GM18517 (cell line): ENCODE measurements around the gene RRN3.
"Not testable (repeated sequence)": the region's sequence is repeated elsewhere in the genome, so short reads cannot be mapped to it uniquely, and the experiment has no call there.

ENCODE experiments used
- ATAC-seq: cut with Tn5 transposase; IDR thresholded peaks from one replicate; pipeline ENCODE4 v1.9.1; 2021; ENCODE audit warnings: mild to moderate bottlenecking, moderate library complexity; ENCODE audit not compliant: unreplicated experiment

Gene RRN3

DNA sequence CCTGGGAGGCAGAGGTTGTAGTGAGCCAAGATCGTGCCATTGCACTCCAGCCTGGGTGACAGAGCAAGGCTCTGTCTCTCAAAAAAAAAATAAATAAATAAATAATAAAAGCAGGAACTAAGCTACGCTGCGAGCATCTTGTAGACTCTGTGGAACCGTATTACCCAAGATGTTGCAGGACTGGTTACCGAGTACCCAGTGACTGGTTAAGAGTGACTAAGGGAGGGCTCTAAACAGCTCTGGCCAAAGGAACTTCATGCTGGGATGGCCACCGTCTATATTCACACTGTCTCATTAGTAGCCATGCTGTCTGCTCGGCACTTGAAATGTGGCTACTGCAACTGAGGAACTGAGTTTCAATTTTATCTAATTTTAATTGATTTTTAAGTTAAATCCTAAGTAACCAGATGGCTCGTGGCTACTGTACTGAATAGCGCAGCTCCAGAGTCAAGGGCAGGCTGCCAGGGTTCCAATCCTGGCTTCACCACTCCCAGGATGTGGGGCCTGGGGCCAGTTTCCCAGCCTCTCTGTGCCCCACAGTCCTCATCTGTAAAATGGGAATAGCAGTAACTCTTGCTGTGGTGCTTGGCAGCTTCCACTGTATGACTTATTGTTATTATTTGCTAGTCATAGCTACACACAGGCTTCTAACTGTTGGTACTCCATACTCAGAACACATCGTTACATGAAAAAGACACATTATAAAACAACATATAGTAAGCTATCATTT is 41.2 kb downstream of the RRN3 start:
- no peak for ATAC-seq

DNA sequence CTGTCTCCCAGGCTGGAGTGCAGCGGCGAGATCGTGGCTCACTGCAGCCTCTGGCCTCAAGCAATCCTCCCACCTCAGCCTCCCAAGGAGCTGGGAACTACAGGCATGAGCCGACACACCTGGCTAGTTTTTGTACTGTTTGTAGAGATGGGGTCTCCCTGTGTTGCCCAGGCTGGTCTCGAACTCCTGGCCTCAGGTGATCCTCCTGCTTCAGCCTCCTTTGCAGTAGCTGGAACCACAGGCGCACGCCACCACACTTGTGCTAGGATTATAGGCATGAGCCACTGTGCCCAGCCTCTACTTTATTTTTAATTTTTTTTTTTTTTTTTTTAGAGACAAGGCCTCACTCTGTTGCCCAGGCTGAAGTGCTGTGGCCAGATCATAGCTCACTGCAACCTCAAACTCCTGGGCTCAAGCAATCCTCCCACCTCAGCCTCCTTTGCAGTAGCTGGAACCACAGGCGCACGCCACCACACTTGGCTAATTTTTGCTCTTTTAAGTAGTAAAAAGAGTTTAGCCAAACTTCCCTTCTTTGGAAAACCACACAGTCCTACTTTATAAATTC is 42.6 kb downstream of the RRN3 start:
- ATAC-seq = no peak

DNA sequence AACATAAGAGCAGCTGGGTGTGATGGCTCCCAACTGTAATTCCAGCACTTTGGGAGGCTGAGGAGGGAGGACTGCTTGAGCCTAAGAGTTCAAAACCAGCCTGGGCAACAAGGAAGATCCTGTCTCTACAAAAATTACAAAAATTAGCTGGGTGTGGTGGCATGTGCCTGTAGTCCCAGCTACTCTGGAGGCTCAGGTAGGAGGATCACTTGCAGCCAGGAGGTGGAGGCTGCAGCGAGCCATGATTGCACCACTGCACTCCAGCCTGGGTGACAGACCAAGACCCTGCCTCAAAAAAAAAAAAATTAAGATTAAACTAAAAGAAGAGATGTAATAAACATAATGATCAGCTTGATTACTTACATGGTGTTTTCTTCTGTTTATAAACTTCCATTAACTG is 43.6 kb downstream of the RRN3 start:
- not testable (repeated sequence) for ATAC-seq

DNA sequence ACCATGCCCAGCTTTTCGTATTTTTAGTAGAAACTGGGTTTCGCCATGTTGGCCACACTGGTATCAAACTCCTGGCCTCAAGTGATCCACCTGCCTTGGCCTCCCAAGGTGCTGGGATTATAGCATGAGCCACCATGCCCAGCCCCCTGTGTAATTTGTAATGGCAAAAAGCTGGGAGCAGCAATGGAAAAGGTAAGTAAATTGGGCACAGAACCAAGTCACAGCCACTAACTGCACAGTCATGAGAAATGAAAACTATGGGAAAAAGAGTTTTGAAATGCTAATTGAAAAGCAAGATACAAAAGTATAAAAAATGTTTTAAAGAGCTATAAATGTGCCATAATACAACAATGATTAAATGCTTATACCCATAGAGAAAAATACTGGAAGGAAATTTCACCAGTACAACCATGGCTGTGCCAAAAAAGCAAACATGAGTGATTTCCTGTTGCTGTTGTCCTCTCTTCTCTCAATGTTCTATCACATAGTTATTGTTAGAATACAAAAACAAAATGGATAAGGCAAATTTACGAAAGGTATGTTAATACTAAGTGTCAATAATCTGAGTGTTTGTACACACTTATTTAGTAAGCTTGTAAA is 44.4 kb downstream of the RRN3 start:
- ATAC-seq = no peak

DNA sequence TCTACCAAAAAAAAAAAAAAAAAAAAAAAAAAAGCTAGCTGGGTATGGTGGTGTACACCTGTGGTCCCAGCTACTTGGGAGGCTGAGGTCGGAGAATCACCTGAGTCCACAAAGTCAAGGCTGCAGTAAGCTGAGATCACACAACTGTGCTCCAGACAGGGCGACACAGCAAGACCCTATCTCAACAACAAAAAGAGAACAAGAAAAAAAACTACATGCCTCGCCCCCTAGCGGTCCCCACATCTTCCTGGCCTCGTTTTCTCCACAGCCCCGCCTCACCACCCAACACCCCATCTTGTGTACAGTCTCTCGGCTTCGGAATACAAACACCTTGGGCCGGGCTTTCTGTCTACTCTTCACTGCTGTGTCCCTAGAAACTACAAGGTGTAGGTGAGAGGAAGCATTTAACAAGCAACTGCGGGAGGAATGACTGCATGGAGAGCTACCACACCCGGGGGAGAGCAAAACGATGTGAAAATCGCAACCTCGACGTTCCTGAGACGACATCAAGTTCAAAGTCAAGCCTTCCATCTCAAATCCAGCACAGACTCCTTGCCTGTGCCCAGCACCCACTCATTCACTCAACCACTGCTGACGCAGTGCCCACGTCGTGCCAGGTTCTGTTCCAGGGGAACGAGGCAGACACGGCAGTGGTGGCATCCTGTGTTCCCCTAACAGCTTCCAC is 47.2 kb downstream of the RRN3 start:
- no peak for ATAC-seq

DNA sequence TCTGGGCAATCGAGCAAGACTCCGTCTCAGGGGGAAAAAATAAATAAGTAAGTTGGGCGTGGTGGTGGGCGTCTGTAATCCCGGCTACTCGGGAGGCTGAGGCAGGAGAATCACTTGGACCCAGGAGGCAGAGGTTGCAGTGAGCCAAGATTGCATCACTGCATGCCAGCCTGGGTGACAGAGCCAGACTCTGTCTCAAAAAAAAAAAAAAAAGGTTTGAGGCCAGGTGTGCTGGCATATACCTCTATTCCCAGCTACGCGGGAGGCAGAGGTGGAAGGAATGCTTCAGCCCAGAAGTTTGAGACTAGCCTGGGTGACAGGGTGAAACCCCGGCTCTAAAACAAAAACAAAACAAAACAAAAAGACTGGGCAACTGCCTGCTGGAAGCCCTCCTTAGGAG is 48.8 kb downstream of the RRN3 start:
- not testable (repeated sequence) for ATAC-seq

DNA sequence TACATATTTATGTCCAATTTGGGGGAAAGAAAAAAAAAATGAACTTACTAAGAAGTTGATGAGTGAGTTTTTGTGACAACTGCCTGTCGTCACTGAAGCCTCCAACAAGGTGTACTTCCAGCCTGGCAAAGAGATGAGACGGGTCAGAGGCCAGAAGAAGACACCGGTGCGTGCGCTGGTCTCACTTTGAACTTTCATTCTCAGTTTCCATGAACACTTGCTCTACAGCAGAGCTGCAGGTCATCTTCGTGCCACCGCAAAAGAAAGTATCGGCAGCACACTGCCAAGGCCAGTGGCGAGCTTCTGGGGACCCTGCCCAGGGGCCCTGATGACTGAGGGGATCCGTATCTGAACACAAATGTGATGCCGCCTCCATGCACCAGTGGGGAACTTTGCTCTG is 49.8 kb downstream of the RRN3 start:
- ATAC-seq = no peak

DNA sequence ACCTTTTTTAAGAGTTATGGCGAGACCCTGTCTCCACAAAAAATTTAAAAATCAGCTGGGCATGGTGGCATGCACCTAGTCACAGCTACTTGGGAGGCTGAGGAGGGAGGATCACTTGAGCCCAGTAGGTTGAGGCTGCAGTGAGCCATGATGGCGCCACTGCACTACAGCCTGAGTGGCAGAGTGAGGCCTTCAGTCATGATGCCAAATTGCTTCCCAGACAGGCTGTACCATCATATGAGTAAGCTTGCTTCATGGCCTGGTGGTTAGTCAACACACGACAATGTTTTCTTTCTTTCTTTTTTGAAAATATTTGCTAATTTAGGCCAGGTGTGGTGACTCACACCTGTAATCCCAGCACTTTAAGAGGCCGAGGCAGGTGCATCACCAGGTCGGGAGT is 50.7 kb downstream of the RRN3 start:
- ATAC-seq = no peak

DNA sequence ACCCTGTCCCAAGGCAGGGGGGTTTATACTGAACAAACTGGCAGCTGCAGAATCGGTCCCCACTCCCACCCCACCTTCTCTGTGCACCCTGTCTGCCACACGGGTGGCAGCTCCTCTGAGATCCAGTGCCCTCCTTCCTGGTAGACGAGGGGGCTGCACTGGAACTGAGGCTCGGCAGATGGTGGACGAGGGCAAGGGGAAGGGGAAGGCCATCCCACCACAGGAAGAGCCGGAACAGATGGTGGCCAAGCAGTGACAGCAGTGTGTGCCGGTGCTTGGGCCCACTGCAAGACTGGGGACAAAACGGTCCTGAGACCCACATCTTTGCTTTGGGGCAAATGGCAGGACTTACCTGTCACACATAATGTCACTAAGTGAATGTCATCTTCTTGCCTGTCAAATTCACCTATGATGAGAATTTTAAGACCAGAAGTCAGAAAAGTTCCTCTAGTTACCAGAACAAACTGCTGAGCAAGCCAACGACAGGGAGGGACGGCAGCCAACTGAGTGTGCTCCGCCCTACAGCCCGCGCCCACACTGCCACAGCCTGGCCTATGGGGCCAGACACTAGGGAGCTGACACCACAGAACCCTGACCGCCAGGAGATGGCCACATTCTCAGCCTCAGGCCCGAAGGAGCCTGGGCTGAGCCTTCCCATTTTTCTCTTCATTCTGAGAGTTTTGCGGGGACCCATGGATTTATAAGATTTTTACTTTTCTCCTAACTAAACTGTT is 52.6 kb downstream of the RRN3 start:
- no peak for ATAC-seq

DNA sequence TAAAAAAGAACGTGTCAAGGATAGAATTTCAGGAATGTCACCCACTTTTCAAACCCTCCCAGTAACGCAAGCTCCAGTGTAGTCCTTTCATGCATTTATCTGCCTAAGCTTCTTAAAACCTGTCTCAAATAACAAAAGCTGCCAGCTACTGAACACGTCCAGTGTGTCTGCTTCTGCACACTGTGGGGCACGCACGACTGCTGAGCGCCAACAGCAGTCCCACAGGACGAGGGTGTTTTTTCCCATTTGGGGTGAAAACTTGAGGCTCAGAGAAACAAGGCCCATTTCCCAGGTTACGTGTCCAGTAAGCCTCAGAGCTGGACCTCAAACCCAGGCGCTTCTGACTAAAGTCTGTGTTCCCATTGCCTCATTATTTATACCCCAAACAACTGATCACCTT is 55.4 kb downstream of the RRN3 start:
- ATAC-seq = no peak

DNA sequence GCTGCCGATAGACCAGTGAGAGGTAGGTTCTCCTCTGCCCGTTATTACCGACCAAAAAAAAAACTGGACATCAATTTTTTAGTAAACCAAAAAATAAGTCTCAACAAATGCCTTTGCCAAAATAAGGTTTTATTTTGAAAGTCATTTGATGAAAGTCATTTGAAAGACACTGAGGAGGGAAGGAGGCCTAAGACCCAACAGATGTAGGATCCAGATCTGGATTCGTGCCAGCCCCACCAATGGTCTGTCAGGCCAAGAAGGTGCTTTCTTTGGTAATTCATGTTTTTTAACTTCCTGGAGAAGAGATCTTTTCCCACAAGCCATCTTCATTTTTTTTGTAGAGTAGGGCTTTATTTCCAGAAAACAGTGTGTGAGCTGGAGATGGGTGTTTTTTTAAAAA is 56.3 kb downstream of the RRN3 start:
- no peak for ATAC-seq

DNA sequence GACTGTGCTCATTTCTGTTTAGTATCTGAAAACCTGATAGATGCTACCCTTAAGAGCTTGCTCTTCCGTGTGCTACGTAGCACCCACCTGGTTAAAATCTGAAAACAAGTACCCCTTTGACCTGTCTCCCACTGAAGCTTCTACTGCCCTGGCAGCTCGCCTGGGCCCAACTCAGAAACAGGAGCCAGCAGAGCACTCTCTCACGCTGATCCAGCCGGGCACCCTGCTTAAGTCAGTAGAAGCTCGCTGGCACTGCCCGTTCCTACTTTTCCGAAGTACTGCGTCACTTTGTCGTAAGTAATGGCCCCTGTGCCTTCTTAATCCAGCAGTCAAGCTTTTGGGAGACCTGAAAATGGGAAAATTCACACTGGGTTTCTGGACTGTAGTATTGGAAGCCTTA is 57.1 kb downstream of the RRN3 start:
- no peak for ATAC-seq

DNA sequence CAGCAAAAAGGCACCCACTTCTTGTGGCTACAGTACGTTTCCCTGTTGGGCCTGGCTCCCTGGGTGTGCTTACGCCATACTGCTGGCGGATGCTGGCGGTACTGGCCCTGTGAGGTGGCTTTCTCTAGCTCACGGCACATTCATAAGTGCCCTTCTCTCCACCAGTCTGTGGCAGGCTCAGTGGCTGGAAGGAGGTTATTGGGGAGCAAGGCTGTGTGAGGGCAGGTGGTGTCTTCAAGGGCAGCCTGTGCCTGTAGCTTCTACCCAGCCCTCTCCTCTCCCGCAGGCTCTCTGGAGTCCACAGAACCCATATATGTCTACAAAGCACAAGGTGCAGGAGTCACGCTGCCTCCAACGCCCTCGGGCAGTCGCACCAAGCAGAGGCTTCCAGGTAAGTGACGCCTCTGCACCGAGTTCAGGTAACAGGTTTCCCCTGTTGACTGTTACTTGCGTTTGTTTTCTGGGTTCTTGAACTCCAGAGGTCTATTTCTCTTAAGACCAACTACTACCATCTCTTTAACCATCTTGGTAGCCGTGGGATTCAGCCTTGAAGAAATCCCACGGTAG is 58.8 kb downstream of the RRN3 start:
- ATAC-seq = no peak

DNA sequence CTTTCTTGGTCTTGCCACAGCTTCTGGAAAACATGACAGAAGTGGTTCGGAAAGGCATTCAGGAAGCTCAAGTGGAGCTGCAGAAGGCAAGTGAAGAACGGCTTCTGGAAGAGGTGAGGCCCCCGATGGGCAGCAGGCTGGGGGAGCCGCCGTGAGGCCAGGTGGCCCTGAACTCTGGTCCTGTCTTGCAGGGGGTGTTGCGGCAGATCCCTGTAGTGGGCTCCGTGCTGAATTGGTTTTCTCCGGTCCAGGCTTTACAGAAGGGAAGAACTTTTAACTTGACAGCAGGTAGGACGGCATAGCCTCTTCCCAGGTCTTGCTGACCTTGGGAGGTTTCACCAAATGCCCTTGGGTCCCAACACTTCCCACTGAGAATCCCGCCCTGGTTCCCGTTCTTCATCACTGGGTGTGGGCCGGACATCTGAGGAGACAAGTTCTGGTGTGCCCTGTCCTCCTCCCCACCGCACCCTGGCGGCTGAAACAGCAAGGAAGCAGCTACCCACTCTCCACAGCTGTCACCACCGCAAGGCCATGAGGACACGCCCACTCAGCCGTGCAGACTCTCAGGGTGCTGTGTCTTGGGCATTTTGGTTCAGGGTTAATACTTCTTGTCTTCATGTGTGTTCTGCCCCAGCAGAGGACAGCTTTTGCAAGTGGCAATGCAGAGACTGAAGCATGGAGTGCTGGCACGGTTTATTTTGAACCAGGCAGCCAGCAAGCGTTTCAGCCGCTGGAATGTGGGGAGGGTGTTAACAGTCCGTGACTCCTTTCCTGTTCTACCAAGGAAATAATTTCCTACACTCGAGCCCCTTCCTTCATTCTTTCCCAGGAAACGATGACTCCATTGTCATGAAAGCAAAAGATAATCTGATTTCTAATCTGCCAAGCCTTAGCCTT is 59.6 kb downstream of the RRN3 start:
- no peak for ATAC-seq

DNA sequence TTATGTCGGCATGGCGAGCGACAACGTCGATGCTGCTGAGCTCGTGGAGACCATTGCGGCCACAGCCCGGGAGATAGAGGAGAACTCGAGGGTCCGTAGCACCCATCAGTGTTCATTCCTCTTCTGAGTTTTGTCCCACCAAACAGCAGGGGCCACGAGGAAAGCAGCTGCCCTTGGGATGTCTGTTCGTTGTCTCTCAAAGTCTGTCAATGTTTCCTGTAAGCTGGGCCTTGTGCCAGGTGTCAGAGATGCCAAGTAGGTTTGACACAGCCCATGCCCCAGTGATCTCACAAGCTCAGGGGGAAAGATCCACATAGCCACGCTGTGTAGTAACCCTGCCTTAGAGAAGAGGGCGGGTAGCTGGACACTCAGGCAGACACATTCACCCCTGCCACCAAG is 60.8 kb downstream of the RRN3 start:
- no peak for ATAC-seq

DNA sequence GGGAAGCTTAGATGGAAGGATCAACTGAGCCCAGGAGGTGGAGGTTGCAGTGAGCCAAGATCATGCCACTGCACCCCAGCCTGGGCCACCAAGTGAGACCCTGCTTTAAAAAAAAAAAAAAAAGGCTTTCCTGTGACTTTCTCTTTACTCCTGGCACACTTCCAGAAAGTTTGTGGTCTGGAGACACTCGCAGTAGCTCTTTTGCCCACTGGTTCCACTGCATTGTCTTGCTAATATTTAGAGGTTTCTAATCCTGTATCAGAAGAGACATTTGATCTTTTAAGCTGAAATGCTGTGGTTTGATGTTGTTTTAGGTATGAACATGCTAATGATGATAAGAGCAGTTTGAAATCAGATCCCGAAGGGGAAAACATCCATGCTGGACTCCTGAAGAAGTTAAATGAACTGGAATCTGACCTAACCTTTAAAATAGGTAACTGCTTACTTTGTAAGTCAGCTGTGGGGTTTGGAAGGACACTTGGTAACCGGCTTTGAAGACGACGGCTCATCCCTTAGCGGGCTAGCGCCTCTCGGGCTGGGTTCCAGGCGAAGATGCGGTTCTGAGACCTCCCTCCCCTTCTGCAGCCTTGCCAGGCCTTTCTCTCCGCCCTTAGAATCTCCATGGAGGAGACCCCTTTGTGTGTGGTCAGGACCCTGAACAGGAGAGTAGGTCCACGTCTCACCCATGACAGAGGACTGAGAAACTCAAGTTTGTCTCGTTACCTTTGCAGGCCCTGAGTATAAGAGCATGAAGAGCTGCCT is 61.3 kb downstream of the RRN3 start:
- ATAC-seq = no peak

DNA sequence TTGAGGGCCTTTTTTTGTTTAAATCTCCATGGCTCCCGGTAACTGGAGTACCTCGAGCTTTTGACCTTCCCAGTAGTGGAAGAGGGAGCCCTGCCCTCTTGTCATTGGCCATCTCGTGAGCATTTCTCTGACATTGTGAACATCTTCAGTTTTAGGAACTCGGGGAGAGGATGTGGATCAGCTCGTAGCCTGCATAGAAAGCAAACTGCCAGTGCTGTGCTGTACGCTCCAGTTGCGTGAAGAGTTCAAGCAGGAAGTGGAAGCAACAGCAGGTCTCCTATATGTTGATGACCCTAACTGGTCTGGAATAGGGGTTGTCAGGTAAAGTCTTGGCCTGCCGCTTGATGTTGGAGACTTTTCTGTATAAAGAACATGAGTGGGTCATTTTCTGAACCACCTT is 62.5 kb downstream of the RRN3 start:
- ATAC-seq = no peak

DNA sequence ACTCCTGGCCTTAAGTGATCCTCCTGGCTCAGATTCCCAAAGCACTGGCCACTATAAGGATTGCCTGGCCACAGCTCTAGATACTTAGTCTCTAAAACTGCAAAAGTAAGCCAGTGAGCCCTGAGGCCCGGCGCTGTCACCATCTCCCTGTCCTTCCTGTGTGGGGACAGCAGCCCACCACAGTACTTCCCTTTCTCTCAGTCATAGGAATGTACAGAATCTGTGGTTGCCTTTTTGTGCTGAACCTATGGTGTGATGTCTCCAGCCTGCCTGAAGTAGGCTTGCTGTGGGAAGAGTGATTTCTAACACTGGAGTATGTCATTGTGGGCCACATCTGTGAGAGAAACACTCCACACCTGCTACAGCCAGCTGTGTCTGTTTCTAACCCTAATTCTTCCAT is 62.9 kb downstream of the RRN3 start:
- ATAC-seq = no peak

DNA sequence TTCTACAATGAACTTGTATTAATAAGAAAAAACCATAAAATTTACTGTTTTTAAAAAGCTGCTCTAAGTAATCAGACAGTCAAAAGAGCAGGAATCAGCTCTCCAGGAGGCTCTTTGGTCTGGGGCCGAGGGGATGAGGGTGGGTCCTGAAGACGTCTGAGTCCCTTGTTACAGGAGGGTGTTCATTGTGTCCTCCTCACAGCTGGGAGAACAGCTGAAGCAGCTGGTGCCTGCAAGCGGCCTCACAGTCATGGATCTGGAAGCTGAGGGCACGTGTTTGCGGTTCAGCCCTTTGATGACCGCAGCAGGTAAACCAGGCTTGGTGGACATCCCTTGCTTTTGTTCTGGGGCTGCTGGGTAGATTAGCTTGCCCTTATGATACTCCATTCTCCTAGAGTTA is 64.3 kb downstream of the RRN3 start:
- not testable (repeated sequence) for ATAC-seq
